ENCODE data around the gene HMX1. TPM values are rescaled to one million over a fixed set of nuclear protein-coding genes. Genes with fewer than 3 reads are reported as not detected.

Gene HMX1
- polyA plus RNA-seq, 1 of the 3 experiments (the other 2 are of a cell fraction), result 0.20 TPM

DNA sequence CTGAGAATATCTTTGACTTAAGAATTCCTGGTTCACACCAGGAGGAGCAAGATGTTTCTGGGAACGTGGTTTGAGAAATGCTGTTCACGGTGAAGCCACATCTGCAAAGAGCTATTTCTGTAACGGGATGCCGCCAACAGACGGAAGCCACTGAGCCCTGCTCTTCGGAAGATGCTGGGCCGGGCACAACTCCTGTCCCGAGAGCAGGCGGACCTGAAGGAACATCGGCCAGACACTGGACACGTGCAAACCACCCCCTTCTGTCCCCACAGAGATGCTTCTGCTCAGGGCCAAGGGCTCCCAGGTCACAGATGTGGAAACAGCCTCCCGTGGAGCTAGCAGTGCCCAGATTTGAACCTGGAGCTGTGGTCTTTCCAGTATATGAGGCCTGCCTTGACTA, 24.3 kb downstream of the HMX1 start:
- Histone ChIP-seq H4K20me1 (ENCODE audit: insufficient read depth) (no peaks in the 10 kb centered on the region), H3K79me2 (ENCODE audit: insufficient read depth) (no peaks in the 10 kb centered on the region), H3K9ac (no peak overlapping the region), H3F3A (replicated peaks; ENCODE audit: insufficient read depth) (no peaks in the 10 kb centered on the region), H3K27me3 (ENCODE audit: insufficient read depth) (no peaks in the 10 kb centered on the region), H2AFZ (ENCODE audit: low read depth) (no peak overlapping the region), H3K4me3 (ENCODE audit: low read depth in 2 of 2, low read length in 1 of 2) (no peak overlapping the region), H3K4me2 (no peak overlapping the region), H3K9me3 (no peaks in the 10 kb centered on the region), H3K27ac (ENCODE audit: low read depth in 2 of 2, low read length in 1 of 2) (no peak overlapping the region), H3K4me1 (ENCODE audit: control insufficient read depth in 1 of 2, insufficient read depth in 2 of 2, low read depth in 1 of 2, low read length in 1 of 2) (no peaks in the 10 kb centered on the region; a peak in 1 of 4 replicates), H3K9me2 (no peaks in the 10 kb centered on the region), H3K36me3 (replicated peaks in 1 of 2; ENCODE audit: control insufficient read depth in 1 of 2, insufficient read depth in 2 of 2, low read length in 1 of 2) (no peaks in the 10 kb centered on the region)
- TF ChIP-seq TEAD4 (IDR thresholded peaks at IDR 0.05; ENCODE audit: borderline replicate concordance, insufficient read depth) (no peak), FOXM1 (IDR thresholded peaks at IDR 0.05; ENCODE audit: low read depth) (no peak)
- TF ChIP-seq, protein P1, sequence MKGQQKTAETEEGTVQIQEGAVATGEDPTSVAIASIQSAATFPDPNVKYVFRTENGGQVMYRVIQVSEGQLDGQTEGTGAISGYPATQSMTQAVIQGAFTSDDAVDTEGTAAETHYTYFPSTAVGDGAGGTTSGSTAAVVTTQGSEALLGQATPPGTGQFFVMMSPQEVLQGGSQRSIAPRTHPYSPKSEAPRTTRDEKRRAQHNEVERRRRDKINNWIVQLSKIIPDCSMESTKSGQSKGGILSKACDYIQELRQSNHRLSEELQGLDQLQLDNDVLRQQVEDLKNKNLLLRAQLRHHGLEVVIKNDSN (IDR thresholded peaks at IDR 0.05; ENCODE audit: borderline replicate concordance, low read depth), result no peak
- TF ChIP-seq, protein P2, sequence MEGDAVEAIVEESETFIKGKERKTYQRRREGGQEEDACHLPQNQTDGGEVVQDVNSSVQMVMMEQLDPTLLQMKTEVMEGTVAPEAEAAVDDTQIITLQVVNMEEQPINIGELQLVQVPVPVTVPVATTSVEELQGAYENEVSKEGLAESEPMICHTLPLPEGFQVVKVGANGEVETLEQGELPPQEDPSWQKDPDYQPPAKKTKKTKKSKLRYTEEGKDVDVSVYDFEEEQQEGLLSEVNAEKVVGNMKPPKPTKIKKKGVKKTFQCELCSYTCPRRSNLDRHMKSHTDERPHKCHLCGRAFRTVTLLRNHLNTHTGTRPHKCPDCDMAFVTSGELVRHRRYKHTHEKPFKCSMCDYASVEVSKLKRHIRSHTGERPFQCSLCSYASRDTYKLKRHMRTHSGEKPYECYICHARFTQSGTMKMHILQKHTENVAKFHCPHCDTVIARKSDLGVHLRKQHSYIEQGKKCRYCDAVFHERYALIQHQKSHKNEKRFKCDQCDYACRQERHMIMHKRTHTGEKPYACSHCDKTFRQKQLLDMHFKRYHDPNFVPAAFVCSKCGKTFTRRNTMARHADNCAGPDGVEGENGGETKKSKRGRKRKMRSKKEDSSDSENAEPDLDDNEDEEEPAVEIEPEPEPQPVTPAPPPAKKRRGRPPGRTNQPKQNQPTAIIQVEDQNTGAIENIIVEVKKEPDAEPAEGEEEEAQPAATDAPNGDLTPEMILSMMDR (IDR thresholded peaks at IDR 0.05), result no peak
- peak; percentile 10 for DNase-seq
- WGBS (ENCODE audit: low lambda C conversion rate), result 33% methylated on average over 6 of the region's 12 CpGs
- ChIA-PET CTCF (interaction anchor here (1.0 to 1.2 kb wide), 2 partner anchors 35 to 71 kb away, joined by 3 read pairs; no protein-coding TSS in a partner anchor), POLR2A (no interaction called here)

DNA sequence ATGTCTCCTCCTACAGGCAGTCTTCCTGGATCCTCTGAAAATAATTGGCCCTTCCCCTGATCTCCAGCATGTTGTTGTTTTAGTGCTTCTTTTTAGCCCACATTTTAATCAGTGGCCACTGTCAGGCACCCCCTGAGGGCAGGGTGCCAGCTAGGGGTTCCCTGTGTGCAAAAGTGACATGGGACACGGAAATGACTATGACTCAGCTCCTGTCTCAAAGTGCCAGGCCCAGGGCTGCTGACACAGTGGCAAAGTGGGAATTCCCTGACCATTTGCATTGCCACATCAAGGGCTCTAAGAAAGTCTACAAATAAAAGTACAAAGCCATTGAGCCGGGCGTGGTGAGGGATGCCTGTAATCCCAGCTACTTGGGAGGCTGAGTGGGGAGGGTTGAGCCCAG, 24.8 kb downstream of the HMX1 start:
- Histone ChIP-seq H3F3A (replicated peaks; ENCODE audit: insufficient read depth) (no peaks in the 10 kb centered on the region), H3K36me3 (replicated peaks in 1 of 2; ENCODE audit: control insufficient read depth in 1 of 2, insufficient read depth in 2 of 2, low read length in 1 of 2) (no peaks in the 10 kb centered on the region)
- POLR2A ChIA-PET, result no interaction called here

More for the DNA sequence above, 24.8 kb downstream of the HMX1 start:
- TF ChIP-seq, protein P2 (IDR thresholded peaks at IDR 0.05), result no peak
- no peak for TF ChIP-seq EZH2phosphoT487 (IDR thresholded peaks at IDR 0.05; ENCODE audit: borderline replicate concordance, low read depth)
- TF ChIP-seq FOSL2 (IDR thresholded peaks at IDR 0.05; ENCODE audit: borderline replicate concordance, low read depth), result no peak
- no peak for TF ChIP-seq RXRA (IDR thresholded peaks at IDR 0.05; ENCODE audit: borderline replicate concordance, low read depth)
- CTCF ChIA-PET, result interaction anchor here (1.1 to 1.2 kb wide), 2 partner anchors 35 to 71 kb away, joined by 3 read pairs; no protein-coding TSS in a partner anchor
- no peak overlapping the region for H2AFZ ChIP-seq (ENCODE audit: low read depth)
- H3K9ac ChIP-seq, result no peak overlapping the region
- no peak for DNase-seq
- no peaks in the 10 kb centered on the region for H3K9me2 ChIP-seq
- no peaks in the 10 kb centered on the region for H4K20me1 ChIP-seq (ENCODE audit: insufficient read depth)
- H3K27ac ChIP-seq (ENCODE audit: low read depth in 2 of 2, low read length in 1 of 2), result no peak overlapping the region
- H3K27me3 ChIP-seq (ENCODE audit: insufficient read depth), result no peaks in the 10 kb centered on the region
- no peaks in the 10 kb centered on the region for H3K9me3 ChIP-seq
- no peak overlapping the region for H3K4me3 ChIP-seq (ENCODE audit: low read depth in 2 of 2, low read length in 1 of 2)
- no peak overlapping the region for H3K4me2 ChIP-seq
- WGBS (ENCODE audit: low lambda C conversion rate), result 36% methylated on average over 3 of the region's 3 CpGs
- H3K79me2 ChIP-seq (ENCODE audit: insufficient read depth), result no peaks in the 10 kb centered on the region
- no peaks in the 10 kb centered on the region; a peak in 1 of 4 replicates for H3K4me1 ChIP-seq (ENCODE audit: control insufficient read depth in 1 of 2, insufficient read depth in 2 of 2, low read depth in 1 of 2, low read length in 1 of 2)

Measured in SK-N-SH (cell line).